HG03432 (cell line): Measurements from ENCODE around the gene KCNT1.

ENCODE experiments used
- ATAC-seq: cut with Tn5 transposase; IDR thresholded peaks from one replicate; pipeline ENCODE4 v1.9.1; 2021; ENCODE audit warnings: mild to moderate bottlenecking, moderate library complexity; ENCODE audit not compliant: unreplicated experiment

KCNT1 gene

DNA sequence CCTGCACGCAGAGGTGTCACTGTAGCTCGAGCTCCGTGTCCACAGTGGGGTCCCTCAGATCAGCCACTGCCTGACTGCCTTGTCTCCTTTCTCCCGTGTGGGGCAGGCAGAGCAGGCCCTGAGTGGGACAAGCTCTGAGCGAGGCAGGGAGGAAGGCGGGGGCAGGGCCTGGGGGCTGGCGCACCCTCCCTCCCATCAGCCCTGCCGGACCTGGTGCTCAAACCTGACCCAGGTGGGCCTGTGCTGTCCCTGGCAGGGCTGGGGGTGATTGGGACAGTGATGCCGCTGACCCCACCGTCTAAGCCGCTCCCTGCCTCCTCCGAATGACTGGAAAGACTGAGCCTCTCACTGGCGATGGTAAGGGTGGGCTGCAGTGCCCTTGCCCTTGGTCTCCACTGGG lies 60.9 kb downstream of the KCNT1 start:
- no peak for ATAC-seq

DNA sequence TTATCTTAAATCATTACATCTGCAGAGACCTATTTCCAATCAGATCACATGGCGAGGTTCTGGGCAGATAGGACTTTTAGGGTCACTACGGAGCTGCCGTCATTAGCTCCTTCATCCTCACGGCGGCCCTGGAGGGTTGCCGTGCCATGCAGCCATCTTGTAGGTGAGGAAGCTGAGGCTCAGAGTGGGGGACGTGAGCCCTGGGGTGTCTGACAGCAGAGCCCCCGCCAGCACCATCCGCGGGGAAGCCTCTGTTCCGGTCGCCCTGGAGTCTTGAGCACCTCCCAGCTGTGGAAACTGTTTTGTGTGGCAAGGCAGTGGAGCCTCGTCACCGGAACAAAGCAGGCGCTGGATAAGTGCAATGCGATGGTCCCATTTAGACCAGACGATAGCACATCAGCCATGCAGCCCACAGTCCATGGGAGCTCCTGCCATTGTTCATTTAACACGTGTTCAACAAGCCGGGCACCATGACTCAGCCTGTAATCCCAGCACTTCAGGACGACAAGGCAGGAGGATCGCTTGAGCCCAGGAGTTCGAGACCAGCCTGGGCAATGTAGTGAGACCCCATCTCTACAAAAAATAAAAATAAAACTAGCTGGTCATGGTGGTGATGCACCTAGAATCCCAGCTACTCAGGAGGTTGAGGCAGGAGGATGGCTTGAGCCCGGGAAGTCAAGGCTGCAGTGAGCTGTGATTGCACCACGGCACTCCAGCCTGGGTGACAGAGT lies 61.9 kb downstream of the KCNT1 start:
- no peak for ATAC-seq

DNA sequence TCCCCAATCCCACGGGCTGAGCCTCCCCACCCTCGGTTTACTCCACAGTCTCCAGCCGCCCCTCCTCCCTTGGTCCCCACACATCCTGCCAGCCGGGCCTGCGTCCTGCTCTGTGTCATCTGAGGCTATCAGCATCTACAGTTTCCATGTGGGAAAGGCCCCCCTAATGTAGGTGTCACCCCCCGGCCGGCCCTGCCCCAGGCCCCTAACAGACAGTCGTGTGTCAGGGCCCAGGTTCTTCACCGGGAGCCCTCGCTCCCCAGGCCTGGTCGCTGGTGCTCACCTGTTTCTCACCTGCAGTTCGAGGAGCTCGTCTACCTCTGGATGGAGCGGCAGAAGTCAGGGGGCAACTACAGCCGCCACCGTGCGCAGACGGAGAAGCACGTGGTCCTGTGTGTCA lies 62.7 kb downstream of the KCNT1 start:
- no peak for ATAC-seq

DNA sequence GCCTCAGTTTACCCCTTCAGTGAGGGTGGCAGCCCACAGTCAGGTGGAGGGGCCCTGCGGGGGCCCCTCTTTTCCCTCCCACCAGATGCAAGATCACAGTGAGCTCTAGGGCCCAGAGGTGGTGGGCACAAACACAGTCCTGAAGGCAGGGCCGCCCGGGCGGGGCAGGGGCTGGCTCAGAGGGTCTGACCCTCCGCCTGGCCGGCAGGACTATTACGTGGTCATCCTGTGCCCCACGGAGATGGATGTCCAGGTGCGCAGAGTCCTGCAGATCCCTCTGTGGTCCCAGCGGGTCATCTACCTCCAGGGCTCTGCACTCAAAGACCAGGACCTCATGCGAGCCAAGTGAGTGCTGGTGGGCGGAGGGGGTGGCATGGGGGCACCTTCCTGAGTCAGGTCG lies 63.4 kb downstream of the KCNT1 start:
- no peak for ATAC-seq

DNA sequence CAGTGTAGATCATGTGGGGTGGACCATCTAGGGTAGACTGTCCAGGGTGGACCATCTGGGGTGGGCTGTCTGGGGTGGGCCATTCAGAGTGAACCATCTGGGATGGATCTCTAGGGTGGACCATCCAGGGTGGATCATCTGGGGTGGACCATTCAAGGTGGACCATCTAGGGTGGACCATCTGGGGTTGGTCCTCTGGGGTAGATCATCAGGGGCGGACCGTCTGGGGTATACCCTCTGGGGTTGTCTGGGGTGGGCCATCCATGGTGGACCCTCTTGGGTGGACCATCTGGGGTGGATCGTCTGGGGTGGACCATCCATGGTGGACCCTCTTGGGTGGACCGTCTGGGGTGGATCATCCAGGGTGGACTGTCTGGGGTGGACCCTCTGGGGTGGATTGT lies 64.3 kb downstream of the KCNT1 start:
- ATAC-seq: no peak

DNA sequence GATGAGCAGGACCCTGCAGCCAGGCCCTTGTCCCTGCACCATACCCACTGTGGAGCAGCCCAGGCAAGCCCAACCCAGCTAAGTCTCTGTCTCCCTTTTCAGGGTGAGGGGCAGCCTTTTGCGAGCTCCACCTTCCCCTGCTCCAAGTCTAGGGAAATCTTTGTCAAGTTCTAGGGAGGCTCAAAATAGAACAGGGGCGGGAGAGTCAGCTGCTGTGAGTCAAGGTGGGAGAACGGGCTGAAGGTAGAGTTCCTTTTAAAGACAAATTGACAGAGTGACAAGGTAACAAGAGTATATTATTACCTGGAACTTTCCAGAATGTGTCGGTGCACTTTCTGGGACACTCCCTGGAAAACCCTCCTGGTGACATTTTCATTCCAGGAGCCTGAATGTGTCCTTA lies 64.7 kb downstream of the KCNT1 start:
- no peak for ATAC-seq

DNA sequence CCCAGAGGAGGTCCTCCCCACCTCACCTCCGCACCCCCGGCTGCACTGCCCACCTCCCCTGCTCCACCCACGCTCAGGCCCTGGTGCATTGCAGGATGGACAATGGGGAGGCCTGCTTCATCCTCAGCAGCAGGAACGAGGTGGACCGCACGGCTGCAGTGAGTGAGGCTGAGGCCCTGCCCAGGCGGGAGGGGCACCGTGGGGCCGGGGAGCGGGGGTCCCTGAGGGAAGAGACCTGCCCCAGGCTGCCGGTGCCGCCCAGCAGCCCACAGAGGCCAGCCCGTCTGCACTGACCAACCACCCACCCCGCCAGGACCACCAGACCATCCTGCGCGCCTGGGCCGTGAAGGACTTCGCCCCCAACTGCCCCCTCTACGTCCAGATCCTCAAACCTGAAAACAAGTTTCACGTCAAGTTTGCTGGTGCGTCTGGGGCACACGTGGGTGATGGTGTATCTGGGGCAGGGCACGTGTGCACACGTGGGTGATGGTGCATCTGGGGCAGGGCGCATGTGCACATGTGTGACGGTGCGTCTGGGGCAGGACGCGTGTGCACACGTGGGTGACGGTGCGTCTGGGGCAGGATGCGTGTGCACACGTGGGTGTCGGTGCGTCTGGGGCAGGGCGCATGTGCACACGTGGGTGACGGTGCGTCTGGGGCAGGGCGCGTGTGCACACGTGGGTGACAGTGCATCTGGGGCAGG lies 66.7 kb downstream of the KCNT1 start:
- ATAC-seq: no peak

DNA sequence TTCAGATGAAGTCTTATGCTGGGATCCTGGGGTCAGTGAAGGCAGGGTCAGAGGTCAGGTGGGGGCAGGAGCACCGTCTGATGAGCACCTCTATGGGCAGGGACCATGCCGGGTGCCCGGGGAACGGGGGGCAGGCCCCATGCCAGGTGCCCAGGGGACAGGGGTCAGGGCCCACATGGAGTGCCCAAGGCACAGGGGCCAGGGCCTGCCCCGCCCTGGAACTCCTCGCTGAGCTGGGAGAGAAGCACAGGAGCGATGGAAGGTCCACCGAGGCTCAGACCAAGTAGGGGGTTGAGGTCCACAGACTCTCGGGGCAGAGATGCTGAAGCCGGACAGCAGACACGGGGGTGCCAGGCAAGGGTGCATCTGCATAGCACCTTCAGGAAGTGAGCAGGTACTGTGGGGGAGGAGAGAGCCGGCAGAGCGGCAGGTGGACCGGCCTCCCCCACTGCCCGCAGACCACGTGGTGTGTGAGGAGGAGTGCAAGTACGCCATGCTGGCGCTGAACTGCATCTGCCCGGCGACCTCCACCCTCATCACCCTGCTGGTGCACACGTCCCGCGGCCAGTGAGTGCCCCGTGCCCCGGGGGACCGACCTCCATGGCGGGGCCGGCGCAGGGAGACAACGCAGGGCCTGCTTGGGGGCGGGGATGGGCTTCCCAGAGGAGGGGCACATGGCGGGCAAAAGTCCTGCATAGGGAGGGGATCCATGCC lies 67.7 kb downstream of the KCNT1 start:
- no peak for ATAC-seq

DNA sequence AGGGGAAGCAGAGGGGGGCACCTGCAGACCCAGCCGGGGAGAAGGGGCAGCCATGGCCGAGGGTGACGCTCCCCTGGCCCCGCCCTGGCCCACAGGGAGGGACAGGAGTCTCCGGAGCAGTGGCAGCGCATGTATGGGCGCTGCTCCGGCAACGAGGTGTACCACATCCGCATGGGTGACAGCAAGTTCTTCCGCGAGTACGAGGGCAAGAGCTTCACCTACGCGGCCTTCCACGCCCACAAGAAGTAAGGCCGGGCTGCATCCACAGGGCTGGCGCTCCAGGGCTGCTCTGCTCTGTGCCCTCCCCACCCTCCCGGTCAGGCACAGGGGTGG lies 68.2 kb downstream of the KCNT1 start:
- ATAC-seq: no peak

DNA sequence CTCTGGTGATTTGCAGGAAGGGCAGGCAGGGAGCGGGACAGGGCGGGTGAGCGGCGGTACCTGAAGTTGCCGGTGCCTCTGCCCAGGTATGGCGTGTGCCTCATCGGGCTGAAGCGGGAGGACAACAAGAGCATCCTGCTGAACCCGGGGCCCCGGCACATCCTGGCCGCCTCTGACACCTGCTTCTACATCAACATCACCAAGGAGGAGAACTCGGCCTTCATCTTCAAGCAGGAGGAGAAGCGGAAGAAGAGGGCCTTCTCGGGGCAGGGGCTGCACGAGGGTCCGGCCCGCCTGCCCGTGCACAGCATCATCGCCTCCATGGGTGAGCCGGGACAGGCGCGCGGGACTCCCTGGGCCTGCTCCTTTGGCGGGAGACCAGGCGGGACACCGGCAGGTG lies 68.8 kb downstream of the KCNT1 start:
- ATAC-seq: no peak

DNA sequence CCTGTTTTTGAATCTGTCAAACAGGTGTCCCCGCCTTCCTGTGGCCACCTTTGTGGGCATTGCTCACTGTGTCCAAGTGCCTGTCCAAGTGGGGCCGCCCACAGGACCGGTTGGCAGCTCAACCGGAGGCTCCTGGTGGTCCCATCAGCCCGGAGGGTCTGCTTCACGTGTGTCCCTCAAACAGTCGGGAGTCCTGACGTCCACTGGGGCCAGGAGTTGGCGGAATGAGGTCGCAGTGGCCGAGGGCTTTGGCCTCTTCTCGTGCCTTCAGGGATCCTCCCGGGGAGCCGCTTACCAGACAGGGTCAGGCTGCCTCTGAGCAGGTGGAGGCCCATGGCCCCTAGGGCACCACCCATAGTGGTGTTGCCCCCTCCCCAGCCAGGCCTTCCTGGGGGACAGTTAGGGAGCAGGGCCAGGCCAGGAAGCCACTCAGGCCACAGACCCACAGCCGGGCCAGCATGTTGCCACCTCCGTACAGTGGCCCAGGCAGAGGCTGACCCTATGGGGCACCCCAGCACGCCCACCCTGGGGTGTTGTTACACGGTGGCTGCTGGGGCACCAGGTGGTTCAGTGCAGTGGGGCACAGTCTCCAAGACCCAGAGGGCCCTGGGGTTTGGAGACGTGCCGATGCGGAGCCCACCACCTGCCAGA lies 69.5 kb downstream of the KCNT1 start:
- no peak for ATAC-seq

DNA sequence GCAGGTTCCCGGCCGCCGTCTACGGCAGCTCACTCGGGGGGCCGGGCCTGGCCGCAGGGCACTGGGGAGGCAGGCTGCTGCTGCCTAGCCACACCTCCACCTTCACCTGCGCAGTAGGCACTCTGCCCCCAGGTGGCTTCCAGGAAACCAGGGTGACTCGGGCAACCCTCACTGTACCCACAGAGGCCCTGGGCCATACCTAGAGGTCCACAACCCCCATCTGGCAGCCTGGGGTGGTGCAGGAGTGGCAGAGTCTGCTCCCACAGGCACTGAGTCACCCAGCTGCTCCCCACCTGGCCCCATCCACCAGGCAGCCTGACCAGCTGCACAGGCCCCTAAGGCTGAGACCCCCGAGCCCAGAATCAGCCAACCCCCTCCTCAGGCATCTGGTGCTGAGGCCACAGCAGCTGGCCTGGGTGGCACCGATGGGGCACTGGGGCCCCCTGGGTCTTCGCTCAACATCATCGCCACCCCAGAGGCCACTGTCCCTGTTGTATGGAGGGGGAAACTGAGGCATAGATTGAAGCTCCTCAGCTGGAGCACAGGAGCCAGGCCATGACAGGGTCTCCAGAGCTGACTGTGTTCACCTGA lies 70.2 kb downstream of the KCNT1 start:
- ATAC-seq: no peak

DNA sequence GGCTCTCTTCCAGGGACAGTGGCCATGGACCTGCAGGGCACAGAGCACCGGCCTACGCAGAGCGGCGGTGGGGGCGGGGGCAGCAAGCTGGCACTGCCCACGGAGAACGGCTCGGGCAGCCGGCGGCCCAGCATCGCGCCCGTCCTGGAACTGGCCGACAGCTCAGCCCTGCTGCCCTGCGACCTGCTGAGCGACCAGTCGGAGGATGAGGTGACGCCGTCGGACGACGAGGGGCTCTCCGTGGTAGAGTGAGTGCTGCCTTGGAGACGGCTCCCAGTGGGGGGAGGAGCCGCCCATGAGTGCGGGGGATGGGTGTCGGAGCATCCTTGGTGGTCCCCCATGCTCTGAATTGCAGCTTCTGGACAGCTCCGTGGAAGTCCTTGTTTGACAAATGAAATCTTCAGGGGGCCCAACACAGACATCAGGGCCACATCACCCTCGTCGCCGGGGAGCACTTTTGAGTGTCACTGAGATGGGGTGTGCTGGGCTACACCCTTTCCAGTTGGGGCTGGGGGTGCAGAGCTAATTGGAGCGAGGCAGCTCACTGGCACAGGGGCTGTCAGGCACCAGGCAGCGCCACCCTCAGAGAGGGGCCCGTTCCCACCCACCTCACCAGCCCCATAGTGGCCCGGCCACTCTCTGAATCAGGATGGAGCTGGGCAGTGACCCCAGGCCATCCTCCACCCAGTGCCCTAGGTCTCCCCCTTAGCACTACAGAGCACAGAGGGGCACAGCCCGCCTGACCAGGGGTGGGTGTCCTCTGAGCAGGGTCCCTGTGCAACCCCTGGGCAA lies 70.9 kb downstream of the KCNT1 start:
- no peak for ATAC-seq

DNA sequence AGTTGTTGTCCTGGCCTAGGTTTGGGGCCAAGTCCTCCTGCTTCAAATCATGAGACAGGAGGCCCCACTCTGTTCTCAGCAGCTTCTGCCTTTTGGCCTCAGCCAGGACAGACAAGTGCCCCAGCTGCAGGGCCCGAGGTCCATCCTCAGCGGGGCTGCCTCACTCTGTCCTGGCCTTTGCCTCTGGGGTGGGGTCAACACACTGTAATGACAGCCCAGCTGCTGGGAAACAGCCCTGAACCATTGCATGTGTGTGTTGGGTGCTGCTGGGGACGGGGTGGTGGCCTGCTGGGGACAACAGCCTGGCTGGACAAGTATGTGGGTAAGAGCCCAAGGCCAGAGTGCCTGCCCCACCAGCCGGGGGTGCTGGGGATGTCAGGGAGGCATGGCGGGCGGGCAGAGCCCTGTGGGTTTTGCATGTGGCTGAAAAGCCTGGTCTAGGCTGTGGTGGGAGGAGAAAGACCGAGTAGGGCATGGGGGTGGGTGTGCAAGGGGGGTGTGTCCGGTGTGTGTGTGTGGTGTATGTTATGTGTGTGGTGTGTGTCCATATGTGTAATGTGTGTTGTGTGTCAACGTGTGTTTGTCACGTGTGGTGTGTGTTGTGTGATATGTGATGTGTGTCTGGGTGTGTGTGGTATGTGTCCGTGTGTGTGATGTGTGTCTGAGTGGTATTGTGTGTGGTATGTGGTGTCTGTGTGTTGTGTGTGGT lies 71.7 kb downstream of the KCNT1 start:
- no peak for ATAC-seq

DNA sequence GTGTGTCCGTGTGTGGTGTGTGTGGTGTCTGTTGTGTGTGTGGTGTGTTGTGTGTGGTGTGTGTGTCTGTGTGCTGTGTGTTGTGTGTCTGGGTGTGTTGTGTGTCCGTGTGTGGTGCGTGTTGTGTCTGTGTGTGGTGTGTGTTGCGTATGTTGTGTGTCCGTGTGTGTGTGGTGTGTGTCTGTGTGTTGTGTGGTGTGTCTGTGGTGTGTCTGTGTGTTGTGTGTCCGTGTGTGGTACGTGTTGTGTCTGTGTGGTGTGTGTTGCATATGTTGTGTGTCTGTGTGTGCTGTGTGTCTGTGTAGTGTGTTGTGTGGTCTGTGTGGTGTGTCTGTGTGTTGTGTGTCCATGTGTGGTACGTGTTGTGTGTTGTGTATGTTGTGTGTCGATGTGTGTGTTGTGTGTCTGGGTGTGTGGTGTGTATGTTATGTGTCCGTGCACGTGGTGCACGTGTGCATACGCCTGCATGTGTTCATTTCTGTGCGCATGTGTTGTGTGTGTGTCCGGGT lies 72.3 kb downstream of the KCNT1 start:
- ATAC-seq: no peak

DNA sequence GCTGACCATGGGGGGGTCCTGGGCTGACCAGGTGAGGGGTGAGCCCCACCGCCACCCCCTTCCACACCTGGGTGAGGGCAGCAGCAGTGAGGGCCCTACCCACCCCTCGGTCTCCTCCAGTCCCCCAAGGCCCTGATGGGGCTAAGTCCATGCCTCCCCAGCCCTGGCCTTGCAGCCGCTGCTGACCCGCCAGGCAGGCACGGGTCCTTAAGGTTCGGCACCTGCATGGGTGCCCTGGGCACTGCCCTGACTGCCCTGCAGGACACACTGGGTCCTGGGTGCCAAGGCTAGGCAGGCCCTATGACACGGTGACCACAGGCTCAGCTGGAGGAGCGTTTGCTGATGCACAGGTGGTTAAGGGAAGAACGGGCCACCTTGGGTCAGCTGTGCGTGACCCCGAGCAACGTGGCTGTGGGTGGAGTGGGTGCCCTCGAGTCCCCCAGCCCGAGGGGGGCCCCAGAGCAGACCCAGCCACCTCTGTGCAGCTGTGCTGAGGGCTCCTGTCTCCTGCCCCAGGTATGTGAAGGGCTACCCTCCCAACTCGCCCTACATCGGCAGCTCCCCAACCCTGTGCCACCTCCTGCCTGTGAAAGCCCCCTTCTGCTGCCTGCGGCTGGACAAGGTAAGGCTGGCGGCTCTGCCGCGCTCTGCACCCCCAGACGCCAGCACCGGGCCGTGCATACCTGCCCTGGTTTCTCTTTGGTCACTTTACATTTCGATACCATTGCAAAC lies 73.0 kb downstream of the KCNT1 start:
- ATAC-seq: no peak

DNA sequence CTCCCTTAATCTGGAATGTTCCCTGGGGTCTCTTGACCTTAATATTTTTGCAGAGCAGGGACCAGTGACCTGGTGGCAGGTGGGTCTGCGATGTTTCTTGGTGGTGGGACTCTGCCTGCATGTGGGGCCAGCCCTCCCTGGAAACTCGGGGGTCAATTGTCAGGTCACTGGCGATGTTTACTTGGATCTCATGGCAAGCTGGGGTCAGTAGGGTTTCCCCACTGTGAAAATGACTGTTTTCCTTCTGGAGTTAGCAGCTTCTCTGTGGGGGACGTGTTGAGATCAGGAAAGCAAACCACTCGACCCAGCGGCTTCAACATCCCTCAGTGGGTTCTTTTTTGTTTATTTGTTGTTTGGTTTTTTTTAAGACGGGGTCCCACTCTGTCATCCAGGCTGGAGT lies 73.9 kb downstream of the KCNT1 start:
- no peak for ATAC-seq

DNA sequence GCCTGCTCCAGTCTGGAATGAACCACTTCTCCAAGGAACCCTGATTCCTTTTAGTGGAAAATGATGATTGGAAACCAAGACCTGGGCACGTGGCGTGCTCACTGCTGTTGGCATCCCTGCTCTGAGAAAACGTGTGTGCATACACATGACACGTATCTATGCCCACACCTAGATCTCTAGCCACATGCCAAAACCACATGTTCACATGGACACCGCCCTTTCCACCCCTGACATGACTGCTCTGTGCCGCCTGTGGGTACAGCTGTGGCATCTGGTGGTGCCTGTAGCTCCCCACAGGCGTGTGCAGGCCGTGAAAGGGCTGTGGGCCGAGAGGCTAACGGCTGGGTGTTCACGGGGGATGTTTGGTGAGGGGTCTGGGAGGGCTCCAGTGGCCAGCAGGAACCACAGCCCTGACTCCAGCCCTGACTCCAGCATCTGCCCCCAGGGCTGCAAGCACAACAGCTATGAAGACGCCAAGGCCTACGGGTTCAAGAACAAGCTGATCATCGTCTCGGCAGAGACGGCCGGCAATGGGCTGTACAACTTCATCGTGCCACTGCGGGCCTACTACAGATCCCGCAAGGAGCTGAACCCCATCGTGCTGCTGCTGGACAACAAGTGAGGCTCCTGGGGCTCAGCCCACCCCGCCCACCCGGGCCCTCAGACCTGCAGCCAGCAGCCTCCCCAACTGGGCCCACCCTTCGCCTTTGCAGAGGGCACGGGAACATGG lies 75.1 kb downstream of the KCNT1 start:
- no peak for ATAC-seq
